Measurements from ENCODE around the gene TLL1.

Gene TLL1

DNA sequence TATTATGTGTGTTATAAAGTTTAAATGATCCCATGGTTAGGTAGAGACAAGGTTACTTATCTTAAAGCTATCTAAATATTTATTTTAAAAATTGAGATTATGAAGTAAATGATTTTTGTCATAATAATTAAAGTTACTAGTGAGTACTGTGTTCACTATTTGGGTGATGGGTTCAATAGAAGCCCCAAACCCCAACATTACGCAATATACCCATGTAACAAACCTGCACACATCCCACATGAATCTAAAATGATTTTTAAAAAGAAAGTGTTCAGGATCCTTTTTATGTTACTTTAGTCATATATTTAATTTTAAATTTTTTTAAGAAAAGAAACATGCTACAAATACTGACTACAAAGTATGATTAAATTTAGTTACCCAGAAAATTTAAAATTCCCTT lies 193.9 kb downstream of the TLL1 start:
- no peaks in the 10 kb centered on the region for H3K27me3 ChIP-seq (ENCODE audit: control insufficient read depth, insufficient read depth, low read length)
- H3K9me3 ChIP-seq (replicated peaks; ENCODE audit: low read length) = no peaks in the 10 kb centered on the region
- H3K4me1 ChIP-seq (ENCODE audit: control insufficient read depth, insufficient read depth, low read length) = no peaks in the 10 kb centered on the region
- no peak overlapping the region for H3K4me2 ChIP-seq (ENCODE audit: low read length)
- no peaks in the 10 kb centered on the region for H3K36me3 ChIP-seq (ENCODE audit: insufficient read depth, low read length)
- H3K9ac ChIP-seq (ENCODE audit: low read depth, low read length) = no peak overlapping the region
- no peak overlapping the region for H3K4me3 ChIP-seq (ENCODE audit: low read length)

DNA sequence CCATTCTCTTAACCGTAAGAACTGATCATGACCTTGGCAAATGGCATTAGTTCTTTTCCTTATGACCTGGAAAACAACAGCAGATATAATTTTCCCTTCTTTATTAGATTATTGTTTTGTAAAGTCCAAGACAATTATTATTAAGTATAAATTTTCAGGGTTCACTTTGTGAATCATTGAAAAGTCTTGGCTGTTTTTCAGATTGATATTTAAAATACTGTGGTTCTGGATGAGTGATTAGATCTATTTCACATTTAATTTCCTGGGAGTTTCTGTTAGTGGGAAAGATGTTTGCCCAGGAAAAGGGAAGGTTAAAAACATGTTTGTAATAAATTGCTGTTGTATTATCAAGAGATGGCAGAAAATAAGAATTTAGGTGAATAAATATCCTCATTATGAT lies 194.9 kb downstream of the TLL1 start:
- H3K27me3 ChIP-seq (ENCODE audit: control insufficient read depth, insufficient read depth, low read length) = no peaks in the 10 kb centered on the region
- H3K9me3 ChIP-seq (replicated peaks; ENCODE audit: low read length) = no peaks in the 10 kb centered on the region
- H3K4me1 ChIP-seq (ENCODE audit: control insufficient read depth, insufficient read depth, low read length) = no peaks in the 10 kb centered on the region
- no peak overlapping the region for H3K4me3 ChIP-seq (ENCODE audit: low read length)
- H3K4me2 ChIP-seq (ENCODE audit: low read length) = no peak overlapping the region
- H3K36me3 ChIP-seq (ENCODE audit: insufficient read depth, low read length) = no peaks in the 10 kb centered on the region
- no peak overlapping the region for H3K9ac ChIP-seq (ENCODE audit: low read depth, low read length)

DNA sequence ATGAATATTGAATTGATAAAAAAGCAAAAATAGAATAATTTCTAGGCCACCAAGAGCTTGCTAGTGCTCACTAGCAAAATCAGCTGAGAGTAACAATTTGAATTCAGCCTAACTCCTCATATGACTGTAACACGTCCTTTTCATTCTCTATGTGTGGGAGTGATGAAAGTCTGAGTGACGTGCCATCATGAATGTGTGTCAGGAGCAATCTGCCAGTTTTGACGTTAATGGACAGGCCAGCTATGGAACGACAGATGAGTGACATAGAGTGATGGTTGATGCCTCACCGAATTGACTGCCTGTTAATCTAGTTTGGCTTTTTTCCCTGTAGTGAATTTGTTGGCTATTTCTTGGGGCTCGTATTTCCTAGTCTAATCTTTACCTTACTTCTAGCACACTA lies 200.7 kb downstream of the TLL1 start:
- Histone ChIP-seq H3K27me3 (ENCODE audit: control insufficient read depth, insufficient read depth, low read length) (no peaks in the 10 kb centered on the region), H3K4me3 (ENCODE audit: low read length) (no peak overlapping the region), H3K9ac (ENCODE audit: low read depth, low read length) (no peak overlapping the region), H3K4me1 (ENCODE audit: control insufficient read depth, insufficient read depth, low read length) (peaks cover 7% of the 10 kb centered on the region), H3K9me3 (replicated peaks; ENCODE audit: low read length) (no peaks in the 10 kb centered on the region), H3K4me2 (ENCODE audit: low read length) (no peak overlapping the region), H3K36me3 (ENCODE audit: insufficient read depth, low read length) (no peaks in the 10 kb centered on the region)

DNA sequence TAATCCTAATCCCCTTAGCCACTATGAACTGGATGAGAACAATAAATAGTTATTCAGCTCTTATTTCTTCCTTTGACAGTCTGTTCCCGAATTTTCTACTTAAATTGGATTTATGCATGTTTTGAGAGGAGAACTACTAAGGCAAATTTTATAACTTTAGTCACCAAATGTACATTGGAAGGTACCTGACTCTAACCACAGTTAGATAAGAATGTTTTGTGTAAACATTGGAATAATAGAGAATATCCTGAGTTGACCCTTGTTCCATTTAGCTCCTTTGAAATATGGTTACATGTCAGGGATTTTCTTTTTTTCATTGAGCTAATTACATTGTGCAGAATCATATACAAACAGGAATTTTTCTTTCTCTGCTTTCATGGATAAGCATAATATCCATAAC lies 202.6 kb downstream of the TLL1 start:
- H3K9ac ChIP-seq (ENCODE audit: low read depth, low read length) = no peak overlapping the region
- H3K4me2 ChIP-seq (ENCODE audit: low read length) = no peak overlapping the region
- H3K36me3 ChIP-seq (ENCODE audit: insufficient read depth, low read length) = no peaks in the 10 kb centered on the region
- H3K27me3 ChIP-seq (ENCODE audit: control insufficient read depth, insufficient read depth, low read length) = no peaks in the 10 kb centered on the region
- no peak overlapping the region for H3K4me3 ChIP-seq (ENCODE audit: low read length)
- no peaks in the 10 kb centered on the region for H3K9me3 ChIP-seq (replicated peaks; ENCODE audit: low read length)
- peaks cover 8% of the 10 kb centered on the region for H3K4me1 ChIP-seq (ENCODE audit: control insufficient read depth, insufficient read depth, low read length)

DNA sequence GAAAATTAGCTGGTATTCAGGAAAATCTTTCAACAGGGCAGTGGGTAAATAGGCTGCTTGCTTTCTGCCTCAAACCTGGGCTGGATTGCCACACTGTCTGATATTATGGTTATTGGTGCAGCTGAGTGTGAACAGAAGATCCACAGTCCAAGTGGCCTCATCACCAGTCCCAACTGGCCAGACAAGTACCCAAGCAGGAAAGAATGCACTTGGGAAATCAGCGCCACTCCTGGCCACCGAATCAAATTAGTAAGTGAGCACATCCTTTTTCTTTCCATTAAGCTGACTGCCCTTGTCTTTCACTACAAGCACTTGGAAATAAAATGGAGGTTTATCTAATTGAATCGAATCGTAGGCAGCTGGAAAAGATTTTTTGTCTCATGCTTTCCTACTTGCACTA lies 204.7 kb downstream of the TLL1 start:
- Histone ChIP-seq H3K9ac (ENCODE audit: low read depth, low read length) (no peak overlapping the region), H3K36me3 (ENCODE audit: insufficient read depth, low read length) (no peaks in the 10 kb centered on the region), H3K4me3 (ENCODE audit: low read length) (no peak overlapping the region), H3K27me3 (ENCODE audit: control insufficient read depth, insufficient read depth, low read length) (no peaks in the 10 kb centered on the region), H3K4me2 (ENCODE audit: low read length) (no peak overlapping the region), H3K4me1 (ENCODE audit: control insufficient read depth, insufficient read depth, low read length) (peaks cover 8% of the 10 kb centered on the region), H3K9me3 (replicated peaks; ENCODE audit: low read length) (no peaks in the 10 kb centered on the region)

DNA sequence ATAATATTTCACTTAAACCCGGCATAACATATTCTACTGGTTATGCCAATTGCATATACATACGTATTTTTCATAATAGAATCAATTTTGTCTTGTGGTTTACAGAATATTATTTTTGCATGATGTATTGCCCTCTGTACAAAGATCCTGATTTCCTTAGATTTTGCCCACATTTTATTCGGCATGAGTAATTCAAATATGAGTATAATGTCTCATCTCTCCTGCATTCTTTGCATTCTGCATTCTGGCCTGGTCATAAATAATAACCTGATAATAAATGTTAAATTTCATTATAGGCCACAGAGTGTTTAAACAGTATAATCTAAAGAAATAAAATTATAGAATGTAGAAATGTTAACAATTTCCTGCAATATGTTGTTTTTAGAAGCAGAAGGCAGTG lies 205.3 kb downstream of the TLL1 start:
- Histone ChIP-seq H3K4me1 (ENCODE audit: control insufficient read depth, insufficient read depth, low read length) (peaks cover 8% of the 10 kb centered on the region), H3K4me2 (ENCODE audit: low read length) (no peak overlapping the region), H3K36me3 (ENCODE audit: insufficient read depth, low read length) (no peaks in the 10 kb centered on the region), H3K4me3 (ENCODE audit: low read length) (no peak overlapping the region), H3K9me3 (replicated peaks; ENCODE audit: low read length) (no peaks in the 10 kb centered on the region), H3K27me3 (ENCODE audit: control insufficient read depth, insufficient read depth, low read length) (no peaks in the 10 kb centered on the region), H3K9ac (ENCODE audit: low read depth, low read length) (no peak overlapping the region)

DNA sequence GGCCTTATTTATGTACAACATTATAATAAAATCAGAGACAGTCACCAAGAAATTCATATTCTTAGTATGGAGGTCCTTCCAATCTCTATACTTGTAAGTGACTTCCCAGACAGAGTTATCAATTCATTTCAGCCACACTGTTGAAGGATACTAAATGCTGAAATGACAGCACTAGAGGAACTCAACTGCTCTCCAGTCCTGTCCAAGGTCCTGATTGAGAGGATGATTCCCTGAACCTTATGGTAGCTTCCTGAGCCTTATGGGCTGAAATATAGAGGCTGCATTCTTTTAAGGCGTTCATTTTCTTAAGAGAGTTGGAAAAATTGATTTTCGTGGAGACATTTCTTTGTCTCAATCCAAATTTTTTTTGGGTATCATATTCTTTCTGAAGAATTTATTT lies 205.9 kb downstream of the TLL1 start:
- no peaks in the 10 kb centered on the region for H3K36me3 ChIP-seq (ENCODE audit: insufficient read depth, low read length)
- peaks cover 8% of the 10 kb centered on the region for H3K4me1 ChIP-seq (ENCODE audit: control insufficient read depth, insufficient read depth, low read length)
- H3K9ac ChIP-seq (ENCODE audit: low read depth, low read length) = no peak overlapping the region
- H3K9me3 ChIP-seq (replicated peaks; ENCODE audit: low read length) = no peaks in the 10 kb centered on the region
- H3K27me3 ChIP-seq (ENCODE audit: control insufficient read depth, insufficient read depth, low read length) = no peaks in the 10 kb centered on the region
- H3K4me2 ChIP-seq (ENCODE audit: low read length) = no peak overlapping the region
- H3K4me3 ChIP-seq (ENCODE audit: low read length) = no peak overlapping the region

DNA sequence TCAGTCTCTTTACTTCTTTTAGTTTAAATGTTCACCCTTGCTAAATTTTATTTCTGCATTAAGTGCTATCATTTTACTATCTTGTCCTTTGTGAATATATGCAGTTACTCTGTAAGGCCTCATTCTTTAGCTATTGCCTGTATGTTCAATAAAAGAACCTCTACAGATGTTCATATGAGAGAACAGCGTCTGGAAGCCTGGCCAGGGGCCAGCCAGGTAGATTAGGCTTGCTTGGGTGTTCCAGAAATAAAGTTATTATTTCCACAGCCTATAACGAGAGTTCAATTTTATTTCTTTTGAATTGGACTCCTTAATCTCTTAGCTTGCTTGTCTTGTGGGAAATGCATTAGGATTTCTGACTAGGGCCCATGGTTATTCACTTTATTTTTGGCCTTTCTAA lies 214.5 kb downstream of the TLL1 start:
- H3K9ac ChIP-seq (ENCODE audit: low read depth, low read length) = no peak overlapping the region
- H3K27me3 ChIP-seq (ENCODE audit: control insufficient read depth, insufficient read depth, low read length) = no peaks in the 10 kb centered on the region
- no peaks in the 10 kb centered on the region for H3K9me3 ChIP-seq (replicated peaks; ENCODE audit: low read length)
- H3K36me3 ChIP-seq (ENCODE audit: insufficient read depth, low read length) = no peaks in the 10 kb centered on the region
- no peak overlapping the region for H3K4me3 ChIP-seq (ENCODE audit: low read length)
- H3K4me1 ChIP-seq (ENCODE audit: control insufficient read depth, insufficient read depth, low read length) = peaks cover 9% of the 10 kb centered on the region
- no peak overlapping the region for H3K4me2 ChIP-seq (ENCODE audit: low read length)

DNA sequence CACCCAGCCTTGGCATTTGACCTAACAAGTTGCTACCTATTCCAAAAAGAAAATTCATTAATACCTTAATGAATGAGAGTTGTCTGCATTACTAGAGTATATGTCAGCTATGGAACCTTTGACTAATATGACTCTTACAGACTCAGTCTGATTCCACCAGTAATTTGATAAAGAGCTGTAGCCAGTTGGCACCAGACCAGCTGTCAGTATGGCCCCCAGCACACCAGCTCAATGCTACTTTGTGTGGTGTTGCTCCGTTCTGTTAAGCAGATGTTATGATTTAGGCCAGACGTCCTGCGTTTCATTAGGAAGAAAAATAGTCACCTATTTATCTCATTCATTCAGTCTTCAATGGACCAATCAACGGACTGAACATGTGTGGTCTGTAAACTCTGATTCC lies 215.5 kb downstream of the TLL1 start:
- Histone ChIP-seq H3K4me2 (ENCODE audit: low read length) (no peak overlapping the region), H3K4me3 (ENCODE audit: low read length) (no peak overlapping the region), H3K27me3 (ENCODE audit: control insufficient read depth, insufficient read depth, low read length) (no peaks in the 10 kb centered on the region), H3K9me3 (replicated peaks; ENCODE audit: low read length) (no peaks in the 10 kb centered on the region), H3K4me1 (ENCODE audit: control insufficient read depth, insufficient read depth, low read length) (peaks cover 9% of the 10 kb centered on the region), H3K9ac (ENCODE audit: low read depth, low read length) (no peak overlapping the region), H3K36me3 (ENCODE audit: insufficient read depth, low read length) (no peaks in the 10 kb centered on the region)

DNA sequence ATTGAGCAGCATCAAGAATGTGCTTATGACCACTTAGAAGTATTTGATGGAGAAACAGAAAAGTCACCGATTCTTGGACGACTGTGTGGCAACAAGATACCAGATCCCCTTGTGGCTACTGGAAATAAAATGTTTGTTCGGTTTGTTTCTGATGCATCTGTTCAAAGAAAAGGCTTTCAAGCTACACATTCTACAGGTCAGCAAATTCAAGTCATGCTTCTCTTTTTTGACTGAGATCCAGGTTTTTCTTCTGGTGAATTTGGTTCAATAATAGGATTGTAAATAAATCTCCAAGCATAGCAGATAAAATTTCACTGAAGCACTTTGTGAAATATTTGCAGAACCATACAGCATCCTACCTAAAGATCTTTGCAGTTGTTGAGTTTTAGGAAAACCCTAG lies 218.1 kb downstream of the TLL1 start:
- Histone ChIP-seq H3K4me3 (ENCODE audit: low read length) (no peak overlapping the region), H3K27me3 (ENCODE audit: control insufficient read depth, insufficient read depth, low read length) (no peaks in the 10 kb centered on the region), H3K36me3 (ENCODE audit: insufficient read depth, low read length) (no peaks in the 10 kb centered on the region), H3K4me2 (ENCODE audit: low read length) (no peak overlapping the region), H3K4me1 (ENCODE audit: control insufficient read depth, insufficient read depth, low read length) (peaks cover 9% of the 10 kb centered on the region), H3K9me3 (replicated peaks; ENCODE audit: low read length) (no peaks in the 10 kb centered on the region), H3K9ac (ENCODE audit: low read depth, low read length) (no peak overlapping the region)

DNA sequence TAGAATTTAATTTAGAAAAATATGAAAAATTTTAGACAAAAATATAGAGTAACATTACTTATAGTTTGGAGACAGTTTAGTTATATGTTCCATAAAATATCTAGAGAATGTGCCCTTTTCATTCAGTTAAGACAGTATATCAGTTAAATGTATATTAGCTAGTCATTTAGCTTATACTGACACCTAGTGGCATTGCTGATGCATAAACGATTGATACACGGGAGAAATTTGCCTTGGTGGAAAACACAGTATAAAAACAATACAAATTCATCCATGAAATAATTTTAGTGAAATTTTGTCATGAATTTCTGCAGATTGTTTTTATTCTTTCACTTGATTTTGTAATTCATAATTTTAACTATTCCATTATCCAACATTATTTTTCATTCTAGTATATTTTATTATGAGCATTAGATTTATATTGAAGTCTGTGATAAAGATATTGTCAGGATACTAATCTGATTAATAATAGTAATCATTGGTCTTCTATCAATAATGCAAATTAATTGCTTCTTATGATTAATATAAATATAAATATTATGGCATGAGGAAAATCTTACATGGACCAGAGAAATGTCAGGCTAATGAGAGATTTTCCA lies 219.0 kb downstream of the TLL1 start:
- H3K9me3 ChIP-seq (replicated peaks; ENCODE audit: low read length) = no peaks in the 10 kb centered on the region
- no peaks in the 10 kb centered on the region for H3K27me3 ChIP-seq (ENCODE audit: control insufficient read depth, insufficient read depth, low read length)
- H3K9ac ChIP-seq (ENCODE audit: low read depth, low read length) = no peak overlapping the region
- no peaks in the 10 kb centered on the region for H3K36me3 ChIP-seq (ENCODE audit: insufficient read depth, low read length)
- no peak overlapping the region for H3K4me3 ChIP-seq (ENCODE audit: low read length)
- no peak overlapping the region for H3K4me2 ChIP-seq (ENCODE audit: low read length)
- H3K4me1 ChIP-seq (ENCODE audit: control insufficient read depth, insufficient read depth, low read length) = peaks cover 1% of the 10 kb centered on the region

DNA sequence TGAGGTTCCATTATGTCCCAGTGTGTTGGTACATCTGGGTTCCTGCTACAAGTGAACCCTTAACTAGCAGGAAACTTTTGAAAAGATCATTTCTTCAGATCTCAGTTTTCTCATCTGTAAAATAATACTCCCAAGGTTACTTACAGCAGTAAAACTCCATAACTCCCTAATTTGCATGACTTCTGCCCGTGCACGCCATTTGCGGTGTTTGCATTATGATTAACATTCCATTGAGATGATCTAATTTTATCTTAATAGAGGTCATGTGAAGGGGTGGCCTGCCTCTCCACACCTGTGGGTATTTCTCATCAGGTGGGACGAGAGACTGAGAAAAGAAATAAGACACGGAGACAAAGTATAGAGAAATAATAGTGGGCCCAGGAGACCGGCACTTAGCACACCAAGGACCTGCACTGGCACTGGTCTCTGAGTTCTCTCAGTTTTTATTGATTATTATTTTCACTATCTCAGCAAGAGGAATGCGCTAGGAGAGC lies 219.8 kb downstream of the TLL1 start:
- no peaks in the 10 kb centered on the region for H3K4me1 ChIP-seq (ENCODE audit: control insufficient read depth, insufficient read depth, low read length)
- no peaks in the 10 kb centered on the region for H3K9me3 ChIP-seq (replicated peaks; ENCODE audit: low read length)
- H3K4me2 ChIP-seq (ENCODE audit: low read length) = no peak overlapping the region
- H3K27me3 ChIP-seq (ENCODE audit: control insufficient read depth, insufficient read depth, low read length) = no peaks in the 10 kb centered on the region
- no peak overlapping the region for H3K4me3 ChIP-seq (ENCODE audit: low read length)
- H3K9ac ChIP-seq (ENCODE audit: low read depth, low read length) = no peak overlapping the region
- H3K36me3 ChIP-seq (ENCODE audit: insufficient read depth, low read length) = no peaks in the 10 kb centered on the region

All from skeletal muscle satellite cell (primary cell).